Neural progenitor cell (in vitro differentiated cells): ENCODE measurements around the gene CAMK1G.

Experiments
- CTCF ChIP-seq: fragments of 200-600 bp; sonication (generic); IDR thresholded peaks from 2 replicates; pipeline ENCODE4 v1.5.1; 2017; ENCODE audit warnings: antibody characterized with exemption, mild to moderate bottlenecking
- EZH2 ChIP-seq: fragments of 200-600 bp; sonication (generic); IDR thresholded peaks from 2 replicates; pipeline ENCODE4 v1.6.1; 2017; ENCODE audit warnings: antibody characterized with exemption, mild to moderate bottlenecking, moderate library complexity
- EZH2phosphoT487 ChIP-seq: fragments of 200-600 bp; sonication (generic); IDR thresholded peaks from 2 replicates; pipeline ENCODE4 v1.6.1; 2017; ENCODE audit warnings: antibody characterized with exemption

GRCh38 chr1:209587789-209588188 is 4.3 kb downstream of the CAMK1G start:
- TF ChIP-seq EZH2 (no peak), CTCF (no peak), EZH2phosphoT487 (no peak)
